Gastroesophageal sphincter (tissue), 4 donors: ENCODE measurements around the gene PTGDS. TPM values are rescaled to one million over a fixed set of nuclear protein-coding genes. Genes with fewer than 3 reads are reported as not detected.

Experiments
- ATAC-seq: fragments of 150-250 bp; one replicate; pipeline ENCODE4 v1.9.1; 2016; ENCODE audit warnings: mild to moderate bottlenecking, moderate library complexity
- H3K27ac ChIP-seq, 4 donors: fragments of 200-600 bp; sonication (generic) in 3 of 4; 1 replicate in 3 of 4; 2 replicates in 1 of 4; pipeline ENCODE4 v1.5.1; 2016 to 2019
- H3K27me3 ChIP-seq: fragments of 200-600 bp; sonication (generic); one replicate; pipeline ENCODE4 v1.5.1; 2019
- H3K36me3 ChIP-seq, 2 donors: fragments of 200-600 bp; sonication (generic); one replicate each; pipeline ENCODE4 v1.5.1; 2019; ENCODE audit warnings: control low read depth in 1 of 2
- H3K4me1 ChIP-seq, 3 donors: fragments of 200-600 bp; sonication (generic); 1 replicate in 2 of 3; 2 replicates in 1 of 3; pipeline ENCODE4 v1.5.1; 2016 to 2019; ENCODE audit warnings: control low read depth in 2 of 3
- H3K4me3 ChIP-seq, 2 donors: fragments of 200-600 bp; sonication (generic); one replicate each; pipeline ENCODE4 v1.5.1; 2019; ENCODE audit warnings: mild to moderate bottlenecking in 1 of 2, moderate library complexity in 1 of 2
- H3K9me3 ChIP-seq, 3 donors: fragments of 200-600 bp; sonication (generic); one replicate each; pipeline ENCODE4 v1.5.1; 2017 to 2019; ENCODE audit warnings: control low read depth in 2 of 3
- EP300 ChIP-seq: sonication (generic); formaldehyde crosslinking; IDR thresholded peaks from one replicate; pipeline ENCODE4 v1.6.1; 2017; ENCODE audit warnings: antibody characterized with exemption, mild to moderate bottlenecking
- POLR2A ChIP-seq, 2 donors: fragments of 450-650 bp; IDR thresholded peaks; one replicate each; pipeline ENCODE4 v1.6.1; 2017; ENCODE audit warnings: antibody characterized with exemption in 2 of 2, mild to moderate bottlenecking in 2 of 2, moderate library complexity in 1 of 2
- POLR2AphosphoS5 ChIP-seq: sonication (generic); formaldehyde crosslinking; IDR thresholded peaks from one replicate; pipeline ENCODE4 v1.6.1; 2017; ENCODE audit warnings: antibody characterized with exemption
- WGBS, 2 donors: methylation state at CpG; one replicate each; pipeline ENCODE4 v1.1.5; 2018; ENCODE audit warnings: low coverage in 1 of 2; 5-methylcytosine and 5-hydroxymethylcytosine counted together
- total RNA-seq, 4 donors: library from RNA; depleted of rRNA; stranded (reverse); fragments of >200 nt; gene quantifications; one replicate each; pipeline ENCODE4 v1.1.0, GENCODE V29; 2016
- TF ChIP-seq, protein P1 (sequence below), 4 experiments: fragments of 200-600 bp in 2 of 4; fragments of 450-650 bp in 2 of 4; sonication (generic) in 1 of 4; IDR thresholded peaks; one replicate each; pipeline ENCODE4 v1.5.1; 2017 to 2019; ENCODE audit warnings: antibody characterized with exemption in 4 of 4, mild to moderate bottlenecking in 2 of 4, moderate library complexity in 2 of 4

The PTGDS gene
- total RNA-seq, 4 donors from 2014 or later = 7.4 to 132 (median 29.7) TPM

DNA sequence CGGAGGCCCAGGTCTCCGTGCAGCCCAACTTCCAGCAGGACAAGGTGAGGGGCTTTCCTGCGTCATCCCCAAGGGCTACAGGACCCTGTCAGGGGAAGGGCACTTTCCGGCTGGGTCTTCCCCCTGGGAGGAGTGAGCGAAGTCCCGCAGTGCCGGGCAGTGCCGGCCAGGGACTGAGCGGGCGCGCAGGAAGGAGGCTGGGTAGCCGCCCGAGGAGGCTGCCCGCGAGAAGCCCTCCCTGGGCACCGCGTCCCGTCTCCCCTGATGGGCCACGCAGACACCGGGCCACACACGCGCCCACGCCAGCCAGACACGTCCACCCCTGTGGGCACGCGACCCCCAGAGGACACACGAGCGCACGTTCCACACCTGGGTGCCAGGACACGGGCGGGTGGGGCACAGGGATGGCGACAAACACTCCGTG, 357 bp downstream of the PTGDS start:
- TF ChIP-seq POLR2A (IDR thresholded peaks at IDR 0.05) = no peak
- TF ChIP-seq EP300 = no peak
- TF ChIP-seq, protein P1, sequence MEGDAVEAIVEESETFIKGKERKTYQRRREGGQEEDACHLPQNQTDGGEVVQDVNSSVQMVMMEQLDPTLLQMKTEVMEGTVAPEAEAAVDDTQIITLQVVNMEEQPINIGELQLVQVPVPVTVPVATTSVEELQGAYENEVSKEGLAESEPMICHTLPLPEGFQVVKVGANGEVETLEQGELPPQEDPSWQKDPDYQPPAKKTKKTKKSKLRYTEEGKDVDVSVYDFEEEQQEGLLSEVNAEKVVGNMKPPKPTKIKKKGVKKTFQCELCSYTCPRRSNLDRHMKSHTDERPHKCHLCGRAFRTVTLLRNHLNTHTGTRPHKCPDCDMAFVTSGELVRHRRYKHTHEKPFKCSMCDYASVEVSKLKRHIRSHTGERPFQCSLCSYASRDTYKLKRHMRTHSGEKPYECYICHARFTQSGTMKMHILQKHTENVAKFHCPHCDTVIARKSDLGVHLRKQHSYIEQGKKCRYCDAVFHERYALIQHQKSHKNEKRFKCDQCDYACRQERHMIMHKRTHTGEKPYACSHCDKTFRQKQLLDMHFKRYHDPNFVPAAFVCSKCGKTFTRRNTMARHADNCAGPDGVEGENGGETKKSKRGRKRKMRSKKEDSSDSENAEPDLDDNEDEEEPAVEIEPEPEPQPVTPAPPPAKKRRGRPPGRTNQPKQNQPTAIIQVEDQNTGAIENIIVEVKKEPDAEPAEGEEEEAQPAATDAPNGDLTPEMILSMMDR (IDR thresholded peaks at IDR 0.05) = no peak
- TF ChIP-seq POLR2AphosphoS5 = no peak
- Histone ChIP-seq H3K9me3 (no peaks in the 10 kb centered on the region), H3K4me3 (peak overlapping the region; percentile 27 to 57), H3K36me3 (no peaks in the 10 kb centered on the region), H3K27me3 (peaks cover 36% of the 10 kb centered on the region), H3K27ac (peak overlapping the region in 2 of 4 donors; percentile 54 to 61), H3K4me1 (peaks cover 0 to 40% (median 7%) of the 10 kb centered on the region in 3 donors)
- 20% methylated on average over 3 of the region's 33 CpGs; no CpG with 5 or more reads in 1 of the 2 donors for WGBS, 2 donors
- ATAC-seq = no peak

DNA sequence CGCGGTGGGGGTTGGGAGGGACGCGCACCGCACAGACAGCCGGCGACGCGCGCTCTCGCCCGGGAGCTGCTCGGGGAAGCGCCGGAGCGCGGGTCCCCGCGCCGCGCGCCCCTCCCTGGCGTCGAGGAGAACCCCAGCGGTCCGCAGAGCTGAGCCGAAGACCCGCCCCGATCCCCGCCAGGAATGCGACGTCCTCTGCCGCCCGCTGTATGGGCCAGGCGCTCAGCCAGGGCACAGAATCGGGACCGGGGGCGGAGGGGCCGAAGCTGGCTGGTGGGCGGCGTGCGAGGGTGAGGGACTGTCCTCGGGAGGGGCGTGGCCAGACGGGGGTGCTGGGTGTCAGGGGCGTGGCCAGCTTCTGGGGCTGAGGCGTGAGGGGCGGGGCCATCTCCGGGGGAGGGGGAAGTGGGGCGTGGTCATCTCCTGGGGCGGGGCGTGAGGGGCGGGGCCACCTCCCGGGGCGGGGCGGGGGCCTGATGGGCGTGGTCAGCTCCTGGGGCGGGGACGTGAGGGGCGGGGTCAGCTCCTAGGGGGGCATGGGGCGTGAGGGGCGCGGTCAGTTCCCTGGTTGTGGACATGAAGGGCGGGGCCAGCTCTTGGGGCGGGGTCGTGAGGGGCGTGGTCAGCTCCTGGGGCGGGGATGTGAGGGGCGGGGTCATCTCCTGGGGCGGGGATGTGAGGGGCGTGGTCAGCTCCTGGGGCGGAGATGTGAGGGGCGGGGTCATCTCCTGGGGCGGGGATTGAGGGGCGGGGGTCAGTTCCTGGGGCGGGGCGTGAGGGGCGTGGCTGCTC, 965 bp downstream of the PTGDS start:
- Histone ChIP-seq H3K27ac (peak overlapping the region in 2 of 4 donors; percentile 54 to 61), H3K36me3 (no peaks in the 10 kb centered on the region), H3K27me3 (peaks cover 43% of the 10 kb centered on the region), H3K4me1 (peaks cover 0 to 40% (median 7%) of the 10 kb centered on the region in 3 donors), H3K9me3 (no peaks in the 10 kb centered on the region), H3K4me3 (peak overlapping the region; percentile 27 to 57)
- no peak for TF ChIP-seq POLR2A (IDR thresholded peaks at IDR 0.05)
- TF ChIP-seq POLR2AphosphoS5 = no peak
- TF ChIP-seq, protein P1 (IDR thresholded peaks at IDR 0.05) = no peak
- no CpG with 5 or more reads among the region's 78 CpGs for WGBS, 2 donors
- ATAC-seq = peak; percentile 37

DNA sequence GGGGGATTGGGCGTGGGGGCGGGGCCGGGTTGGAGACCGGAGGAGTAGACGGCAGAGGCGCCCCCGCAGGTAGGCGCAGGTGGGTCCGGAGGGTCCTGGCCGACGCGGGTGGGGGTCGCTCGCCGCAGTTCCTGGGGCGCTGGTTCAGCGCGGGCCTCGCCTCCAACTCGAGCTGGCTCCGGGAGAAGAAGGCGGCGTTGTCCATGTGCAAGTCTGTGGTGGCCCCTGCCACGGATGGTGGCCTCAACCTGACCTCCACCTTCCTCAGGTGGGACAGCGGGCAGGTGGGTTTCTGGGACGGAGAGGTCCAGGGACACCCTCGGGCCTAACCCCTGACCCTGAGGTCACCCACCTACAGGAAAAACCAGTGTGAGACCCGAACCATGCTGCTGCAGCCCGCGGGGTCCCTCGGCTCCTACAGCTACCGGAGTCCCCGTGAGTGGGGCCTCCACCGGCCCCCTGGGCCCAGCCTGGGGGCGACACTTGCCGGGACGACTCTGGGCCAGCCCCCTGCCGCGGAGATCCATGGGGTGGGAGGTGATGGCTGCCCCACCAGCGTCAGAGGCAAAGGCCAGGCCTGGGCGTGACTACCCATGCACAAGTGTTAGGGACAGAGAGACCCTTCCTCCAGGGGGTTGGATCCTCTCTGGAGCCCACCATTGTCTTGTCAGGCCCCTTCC, 1.7 kb downstream of the PTGDS start:
- Histone ChIP-seq H3K4me1 (peaks cover 0 to 40% (median 7%) of the 10 kb centered on the region in 3 donors), H3K27ac (no peak overlapping the region)

DNA sequence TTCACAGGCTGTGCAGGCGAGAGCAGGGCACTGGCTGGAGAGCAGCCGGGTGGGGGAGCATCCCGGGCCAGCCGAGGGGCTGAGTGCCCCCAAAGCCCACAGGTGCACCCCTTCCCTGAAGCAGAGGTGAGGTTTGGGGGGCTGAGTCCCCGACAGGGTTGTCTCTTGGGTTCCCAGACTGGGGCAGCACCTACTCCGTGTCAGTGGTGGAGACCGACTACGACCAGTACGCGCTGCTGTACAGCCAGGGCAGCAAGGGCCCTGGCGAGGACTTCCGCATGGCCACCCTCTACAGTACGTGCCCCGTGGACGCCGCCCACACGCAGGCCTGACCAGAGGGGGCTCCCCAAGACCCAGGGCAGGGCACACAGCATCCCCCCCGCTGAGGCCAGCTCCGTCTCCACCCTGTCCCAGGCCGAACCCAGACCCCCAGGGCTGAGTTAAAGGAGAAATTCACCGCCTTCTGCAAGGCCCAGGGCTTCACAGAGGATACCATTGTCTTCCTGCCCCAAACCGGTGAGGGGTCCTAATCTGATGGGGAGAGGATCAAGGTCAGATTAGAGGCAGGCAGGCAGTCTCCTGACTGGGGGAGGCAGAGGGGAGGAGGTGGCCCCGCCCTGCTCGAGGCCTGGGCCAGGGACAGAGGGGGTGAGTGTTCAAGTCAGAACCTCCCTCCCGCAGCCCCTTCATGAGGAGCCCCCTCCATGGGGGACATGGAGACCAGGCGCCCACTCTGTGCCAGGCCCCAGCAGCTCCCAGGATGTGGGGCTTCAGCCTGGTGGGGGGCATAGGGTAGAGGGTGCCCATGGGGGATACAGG, 2.7 kb downstream of the PTGDS start:
- TF ChIP-seq EP300 = no peak
- TF ChIP-seq, protein P1 (IDR thresholded peaks at IDR 0.05) = no peak
- TF ChIP-seq POLR2A (IDR thresholded peaks at IDR 0.05) = no peak
- TF ChIP-seq POLR2AphosphoS5 = no peak
- Histone ChIP-seq H3K27ac (no peak overlapping the region), H3K9me3 (no peaks in the 10 kb centered on the region), H3K36me3 (no peaks in the 10 kb centered on the region), H3K4me1 (peaks cover 0 to 44% (median 7%) of the 10 kb centered on the region in 3 donors), H3K4me3 (no peak overlapping the region), H3K27me3 (peaks cover 60% of the 10 kb centered on the region)
- ATAC-seq = no peak
- 40% methylated on average over 1 of the region's 26 CpGs; no CpG with 5 or more reads in 1 of the 2 donors for WGBS, 2 donors

More for the DNA sequence above, 1.7 kb downstream of the PTGDS start:
- Histone ChIP-seq H3K9me3 (no peaks in the 10 kb centered on the region), H3K36me3 (no peaks in the 10 kb centered on the region), H3K4me3 (no peak overlapping the region), H3K27me3 (peaks cover 50% of the 10 kb centered on the region)
- ATAC-seq = no peak
- 100% methylated on average over 1 of the region's 41 CpGs; no CpG with 5 or more reads in 1 of the 2 donors for WGBS, 2 donors
- no peak for TF ChIP-seq EP300
- TF ChIP-seq POLR2A (IDR thresholded peaks at IDR 0.05) = no peak
- no peak for TF ChIP-seq POLR2AphosphoS5
